Activated naive CD4-positive, alpha-beta T cell (primary cell): Measurements from ENCODE around the gene ZFP92.

Experiments used
- DNase-seq, 4 experiments: peaks; one replicate each; lab custom pipeline; 2025; lab: John Stamatoyannopoulos, UW

ZFP92 gene

DNA sequence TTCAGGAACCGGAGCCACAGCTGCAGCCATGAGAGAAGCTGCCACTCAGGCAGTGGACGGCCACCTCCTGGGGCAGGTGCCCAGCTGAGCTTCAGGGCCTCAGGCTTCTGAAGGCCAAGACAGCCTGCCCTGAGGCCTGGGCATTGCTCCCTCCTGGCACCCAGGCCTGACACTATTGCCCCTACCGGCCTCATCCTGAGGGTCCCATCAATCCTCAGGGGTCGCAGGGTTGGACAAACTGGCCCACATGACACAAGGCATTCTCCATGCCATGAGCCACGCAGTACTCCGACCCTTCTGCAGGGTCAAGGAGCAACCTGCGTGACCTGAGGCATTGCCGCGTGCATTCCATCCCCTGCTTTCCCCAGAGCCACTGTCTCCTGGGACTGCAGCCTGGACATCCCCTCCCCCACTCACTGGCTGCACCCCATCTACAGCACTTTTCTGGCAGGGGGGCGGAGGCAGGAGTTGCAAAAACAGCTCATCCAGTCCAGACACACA lies 3.0 kb upstream of the ZFP92 start:
- no peak for DNase-seq

DNA sequence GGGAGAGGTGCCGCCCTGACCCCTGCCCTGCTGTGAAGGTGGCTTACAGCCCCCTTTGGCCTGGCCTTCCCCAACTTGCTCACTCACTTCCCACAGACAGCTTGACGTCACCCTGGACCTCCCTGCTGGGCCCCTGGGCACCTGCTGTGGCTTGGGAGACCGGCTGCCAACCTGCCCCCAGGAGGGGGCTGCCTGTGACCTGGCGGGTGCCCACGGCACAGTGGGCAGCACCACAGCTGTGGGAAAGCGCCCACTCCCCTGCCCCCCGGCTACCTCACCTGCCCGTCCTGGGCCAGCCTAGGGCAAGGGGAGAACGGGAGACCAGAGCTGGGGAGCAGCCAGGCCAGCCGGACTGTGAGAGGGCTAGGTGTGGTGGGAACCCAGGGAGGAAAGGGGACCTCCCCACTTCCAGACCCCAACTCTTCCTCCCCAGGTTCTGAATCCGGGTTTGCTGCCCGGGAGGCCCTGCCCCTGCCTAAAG lies 2.4 kb upstream of the ZFP92 start:
- no peak for DNase-seq

DNA sequence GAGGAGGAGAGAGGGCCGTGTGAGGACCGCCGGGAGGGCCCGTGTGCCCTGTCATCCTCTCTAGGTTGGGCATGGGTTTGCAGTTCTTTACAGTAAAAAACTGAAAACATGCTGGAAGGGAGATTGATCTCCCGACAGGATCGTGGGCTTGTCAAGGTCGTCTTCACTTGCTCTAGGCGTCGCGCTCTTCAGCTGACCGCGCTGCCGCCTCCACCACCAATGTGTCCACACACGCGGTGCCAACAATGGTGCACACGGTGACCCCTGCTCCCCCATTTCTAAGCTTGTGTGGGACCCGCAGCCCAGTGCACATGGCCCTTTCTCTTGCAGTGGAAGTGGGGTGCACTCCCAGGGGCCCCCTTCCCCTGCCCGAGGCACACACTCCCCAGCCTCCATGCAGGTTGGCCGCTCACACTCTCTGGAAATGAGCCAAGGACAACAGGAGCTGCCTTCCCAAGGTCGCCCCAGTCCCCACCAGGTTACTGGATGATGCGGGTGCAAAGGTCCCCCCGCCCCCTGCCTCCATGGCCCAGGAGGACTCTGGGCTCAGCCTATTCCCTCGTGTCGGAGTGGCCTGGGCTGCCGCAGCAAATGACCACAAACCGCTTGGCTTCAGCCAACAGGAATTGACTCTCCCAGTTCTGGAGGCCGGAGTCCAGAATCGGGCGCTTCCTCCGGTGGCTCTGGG lies 1.7 kb upstream of the ZFP92 start:
- DNase-seq: no peak

DNA sequence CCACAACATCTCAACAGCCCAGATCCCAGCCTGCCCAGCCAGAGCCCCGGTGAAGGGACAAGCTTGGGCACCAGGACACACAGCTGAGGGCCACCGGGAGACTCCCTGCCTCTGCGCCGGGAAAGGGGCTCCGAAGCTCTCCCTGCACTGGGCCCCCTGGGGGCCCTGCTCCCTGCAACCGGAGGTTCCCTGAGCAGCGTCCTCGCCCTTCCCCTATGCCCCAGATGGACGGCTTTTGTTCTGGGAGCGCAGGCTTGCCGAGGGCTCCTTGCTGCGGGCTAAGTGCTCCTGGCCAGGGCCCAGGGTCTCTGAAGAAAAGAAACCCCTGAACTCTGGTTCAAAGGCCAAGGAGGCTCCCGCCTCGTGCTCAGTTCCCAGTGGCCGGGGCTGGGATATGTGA lies 899 bp upstream of the ZFP92 start:
- DNase-seq: no peak

DNA sequence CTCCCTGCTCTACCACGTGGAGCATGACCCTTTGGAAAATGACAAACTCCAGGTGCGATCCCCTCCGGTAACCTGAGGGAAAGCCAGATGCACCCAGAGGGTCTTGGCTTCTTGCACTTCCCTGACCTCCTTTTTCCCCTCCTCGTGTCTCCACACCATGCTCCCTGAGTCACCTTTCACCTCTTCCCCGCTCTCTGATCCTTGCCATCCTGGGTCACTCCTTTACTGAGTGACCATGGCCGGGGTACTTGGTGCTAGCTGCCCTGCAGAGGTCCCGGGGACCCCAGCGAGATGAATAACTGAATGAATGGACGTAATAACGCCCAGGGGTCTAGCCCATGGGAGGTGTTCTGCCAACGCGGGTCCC lies 401 bp upstream of the ZFP92 start:
- DNase-seq: no peak

DNA sequence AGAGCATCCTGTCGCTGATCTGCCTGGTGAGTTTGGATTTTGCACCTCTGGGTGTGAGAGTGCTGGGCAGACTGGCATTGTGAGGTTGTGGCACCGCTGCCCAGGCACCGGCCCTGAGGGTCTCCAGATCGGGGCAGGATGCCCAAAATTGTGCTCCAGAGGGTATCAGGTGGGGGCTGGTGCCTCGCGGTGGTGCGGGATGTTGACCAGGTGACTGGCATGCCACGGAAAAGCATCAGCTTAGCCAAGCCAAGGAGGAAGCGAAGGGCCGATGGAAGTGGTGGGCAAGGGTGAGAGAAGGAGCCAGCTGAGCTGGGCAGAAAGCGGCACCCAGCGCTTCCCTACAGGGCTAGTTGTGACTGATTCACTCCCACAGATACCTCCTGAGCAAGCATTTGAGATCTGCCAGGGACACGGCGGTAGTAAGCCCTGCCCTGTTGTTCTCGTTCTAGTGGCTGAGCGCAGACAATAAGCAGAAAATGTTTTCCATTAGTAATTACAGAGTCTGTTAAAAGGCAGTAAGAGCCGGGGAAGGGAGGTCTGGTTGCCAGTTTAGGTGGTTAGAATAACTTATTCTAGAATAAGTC lies 809 bp downstream of the ZFP92 start:
- no peak for DNase-seq

DNA sequence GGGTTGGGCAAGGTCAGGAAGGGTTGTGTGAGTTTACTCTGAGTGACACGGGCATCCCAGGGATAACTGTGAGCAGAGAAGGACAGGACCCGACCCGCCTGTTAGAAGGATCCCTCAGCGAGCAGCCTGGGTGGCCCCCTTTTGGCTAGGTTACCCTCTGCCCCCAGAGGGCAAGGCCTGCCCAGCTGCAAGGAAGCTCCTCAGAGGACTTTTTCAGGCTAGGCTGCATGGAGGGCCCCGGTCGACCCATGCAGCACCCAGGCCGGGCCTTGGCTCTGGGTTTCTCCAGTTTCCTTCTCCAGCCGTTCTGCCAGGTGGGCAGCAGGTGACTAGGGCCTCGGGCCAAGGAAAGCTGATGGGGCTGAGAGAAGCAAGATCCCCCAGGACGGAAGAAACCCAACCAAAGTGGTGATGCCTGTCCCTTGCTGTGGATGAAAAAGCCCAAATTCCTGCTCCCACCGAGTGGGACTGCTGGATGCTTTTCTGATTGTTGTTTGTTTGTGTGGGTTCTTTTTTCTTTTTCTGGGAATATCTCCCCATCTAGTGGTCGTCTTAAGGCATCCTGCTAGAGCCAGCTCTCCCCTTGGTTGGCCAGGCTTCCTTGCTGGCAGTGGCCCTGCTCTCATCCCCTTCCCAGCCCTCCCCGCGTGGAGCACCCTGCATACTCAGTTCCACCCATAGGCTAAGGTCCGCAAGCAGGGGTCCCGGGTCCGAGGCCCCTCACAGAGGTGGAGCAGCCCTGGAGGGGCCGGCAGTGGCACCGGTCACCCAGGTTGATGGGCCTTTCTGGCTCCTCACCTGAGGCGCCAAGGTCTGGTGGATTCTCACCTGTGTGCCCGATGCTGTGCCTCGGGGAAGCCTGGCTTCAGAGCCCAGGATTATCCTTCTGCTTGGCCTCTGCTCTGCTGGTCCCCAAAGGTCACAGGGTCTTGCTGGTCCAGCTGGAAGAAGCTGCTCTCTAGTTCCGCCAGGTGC lies 1.8 kb downstream of the ZFP92 start:
- no peak for DNase-seq

DNA sequence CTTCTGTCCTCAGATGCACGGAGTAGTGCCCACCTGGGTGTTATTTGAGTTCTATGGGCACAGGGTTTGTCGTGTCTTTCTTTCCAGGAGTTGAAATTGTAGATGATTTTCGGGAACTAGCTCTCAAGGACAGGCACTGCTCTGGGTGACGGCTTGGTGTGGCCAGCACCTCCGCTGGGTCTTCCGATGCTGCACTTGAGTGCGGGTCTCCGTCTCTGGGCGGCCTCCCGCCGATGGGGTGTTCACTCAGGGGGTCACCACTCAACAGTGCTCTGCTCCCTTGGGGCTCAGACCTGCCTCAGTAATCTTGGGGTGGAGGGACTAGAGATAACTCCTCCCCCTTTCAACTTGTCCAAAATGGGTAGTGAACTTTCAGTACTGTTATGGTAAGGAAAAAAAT lies 2.5 kb downstream of the ZFP92 start:
- no peak for DNase-seq

DNA sequence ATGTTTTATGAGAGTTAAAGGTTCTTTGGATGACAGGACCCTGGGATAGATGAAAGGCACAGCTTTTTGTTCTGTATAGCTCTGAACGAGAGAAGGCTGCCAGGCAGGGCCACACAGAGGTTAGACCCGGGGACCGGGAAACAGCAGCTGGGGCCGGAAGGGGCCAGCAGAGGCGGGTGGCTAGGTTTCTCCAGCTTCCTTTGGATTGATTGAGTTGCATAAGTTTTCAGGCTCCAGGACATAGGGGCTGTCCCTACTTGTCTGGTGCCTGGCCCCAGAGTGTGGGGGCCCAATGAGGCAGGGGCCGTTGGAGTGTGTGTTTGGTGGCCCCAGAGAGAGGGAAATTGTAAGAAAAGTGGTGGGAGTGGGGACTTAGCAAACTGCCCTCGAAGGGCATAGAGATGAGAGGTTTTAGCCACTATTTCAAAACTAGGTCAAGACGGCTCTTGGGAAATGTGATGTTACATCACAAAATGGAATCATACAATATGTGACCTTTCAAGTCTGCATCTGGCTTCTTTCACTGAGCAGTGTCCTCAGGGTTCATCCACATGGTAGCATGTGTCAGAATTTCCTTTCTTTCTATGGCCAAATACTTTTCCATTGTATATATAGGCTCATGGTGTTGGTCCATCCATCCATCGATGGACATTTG lies 3.7 kb downstream of the ZFP92 start:
- no peak for DNase-seq

DNA sequence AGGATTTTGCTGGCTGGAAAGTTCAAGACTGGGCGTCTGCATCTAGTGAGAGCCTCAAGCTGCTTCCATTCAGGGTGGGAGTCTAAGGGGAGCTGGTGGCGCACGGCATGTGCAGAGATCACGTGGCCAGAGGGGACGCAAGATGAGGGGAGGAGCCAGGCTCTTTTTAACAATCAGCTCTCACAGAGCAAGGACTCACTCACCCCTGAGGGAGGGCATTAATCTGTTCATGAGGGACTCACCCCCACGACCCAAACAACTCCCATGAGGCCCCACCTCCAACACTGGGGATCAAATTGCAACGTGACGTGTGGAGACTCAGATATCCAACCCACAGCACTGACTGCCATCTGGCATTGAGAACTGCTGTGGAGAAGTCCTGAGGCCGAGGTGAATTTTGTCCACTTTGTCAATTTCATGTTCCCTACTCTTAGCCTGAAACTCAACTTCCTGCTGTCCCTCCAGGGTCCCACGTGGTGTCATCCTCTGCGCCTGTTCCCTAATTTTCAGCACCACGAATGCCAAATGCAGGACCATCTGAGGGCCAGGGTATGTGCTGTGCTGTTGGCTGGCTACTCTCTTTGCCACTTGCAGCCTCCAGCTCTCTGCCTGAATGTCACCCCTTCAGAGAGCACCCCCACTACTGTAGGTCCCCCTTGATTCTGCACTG lies 5.6 kb downstream of the ZFP92 start:
- DNase-seq: no peak

DNA sequence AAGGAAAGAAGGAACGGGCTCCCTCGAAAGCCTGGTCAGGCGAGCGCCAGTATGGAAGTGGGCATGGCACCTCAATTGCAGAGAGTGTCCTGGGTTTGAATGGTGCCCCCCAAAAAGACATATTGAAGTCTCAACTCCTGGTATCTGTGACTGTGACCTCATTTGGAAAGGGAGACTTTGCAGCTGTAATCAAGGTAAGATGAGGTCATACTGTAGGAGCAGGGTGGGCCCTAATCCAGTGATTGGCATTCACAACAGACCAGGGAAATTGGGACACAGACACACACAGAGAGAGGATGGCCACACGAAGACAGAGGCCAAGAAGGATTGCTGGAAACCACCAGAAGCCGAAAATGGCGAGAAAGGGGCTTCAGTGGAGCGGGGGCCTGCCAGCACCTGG lies 6.4 kb downstream of the ZFP92 start:
- DNase-seq: no peak

DNA sequence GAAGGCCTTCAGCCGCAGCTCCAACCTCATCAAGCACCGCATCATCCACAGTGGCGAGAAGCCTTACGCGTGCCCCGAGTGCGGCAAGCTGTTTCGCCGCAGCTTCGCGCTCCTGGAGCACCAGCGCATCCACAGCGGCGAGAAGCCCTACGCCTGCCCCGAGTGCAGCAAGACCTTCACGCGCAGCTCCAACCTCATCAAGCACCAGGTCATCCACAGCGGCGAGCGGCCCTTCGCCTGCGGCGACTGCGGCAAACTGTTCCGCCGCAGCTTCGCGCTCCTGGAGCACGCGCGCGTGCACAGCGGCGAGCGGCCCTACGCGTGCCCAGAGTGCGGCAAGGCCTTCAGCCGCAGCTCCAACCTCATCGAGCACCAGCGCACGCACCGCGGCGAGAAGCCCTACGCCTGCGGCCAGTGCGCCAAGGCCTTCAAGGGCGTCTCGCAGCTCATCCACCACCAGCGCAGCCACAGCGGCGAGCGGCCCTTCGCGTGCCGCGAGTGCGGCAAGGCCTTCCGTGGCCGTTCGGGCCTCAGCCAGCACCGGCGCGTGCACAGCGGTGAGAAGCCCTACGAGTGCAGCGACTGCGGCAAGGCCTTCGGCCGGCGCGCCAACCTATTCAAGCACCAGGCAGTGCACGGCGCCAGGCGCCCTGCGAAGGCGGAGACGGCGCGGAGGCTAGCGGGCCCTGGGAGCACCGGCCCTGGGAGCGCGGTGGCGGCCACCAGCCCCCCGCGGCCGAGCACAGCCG lies 9.8 kb downstream of the ZFP92 start:
- DNase-seq: no peak

DNA sequence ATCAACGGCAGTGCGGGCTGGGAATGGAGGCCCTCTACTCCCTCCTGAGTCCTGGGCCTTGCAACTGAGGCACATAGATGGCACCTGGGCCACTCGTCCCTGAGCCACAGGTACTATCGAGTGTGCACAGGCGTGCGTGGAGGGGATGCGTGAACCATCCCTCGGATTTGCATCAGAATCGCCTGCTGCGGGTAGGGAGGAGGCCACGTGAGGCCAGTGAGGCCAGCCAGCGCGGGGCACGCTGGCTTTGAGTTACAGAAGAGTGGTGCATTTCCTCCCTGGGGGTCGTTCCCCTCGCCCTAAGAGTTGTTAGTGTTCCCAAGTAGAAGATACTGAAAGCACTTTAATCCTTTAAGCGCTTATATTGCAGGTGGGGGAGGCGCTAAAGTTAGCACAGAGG lies 10.6 kb downstream of the ZFP92 start:
- no peak for DNase-seq

DNA sequence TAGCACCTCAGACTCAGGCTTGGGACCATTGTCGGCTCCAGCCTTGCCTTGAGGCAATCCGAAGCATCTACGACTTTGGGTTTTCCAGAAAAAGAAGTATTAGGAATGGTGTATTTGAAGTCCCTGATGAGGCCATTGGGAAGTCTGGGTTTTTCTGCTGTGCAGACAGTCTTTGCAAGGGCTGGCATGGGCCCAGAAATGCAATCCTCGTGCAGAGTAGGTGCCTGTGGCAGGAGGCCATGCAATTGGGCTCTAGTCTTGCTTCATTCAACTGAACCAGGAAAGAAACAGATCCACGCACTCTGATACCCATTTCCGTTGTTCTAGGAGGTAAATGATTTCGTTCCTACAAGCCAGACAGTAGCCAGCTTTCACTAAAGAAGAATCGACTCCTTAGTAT lies 12.4 kb downstream of the ZFP92 start:
- DNase-seq: no peak

DNA sequence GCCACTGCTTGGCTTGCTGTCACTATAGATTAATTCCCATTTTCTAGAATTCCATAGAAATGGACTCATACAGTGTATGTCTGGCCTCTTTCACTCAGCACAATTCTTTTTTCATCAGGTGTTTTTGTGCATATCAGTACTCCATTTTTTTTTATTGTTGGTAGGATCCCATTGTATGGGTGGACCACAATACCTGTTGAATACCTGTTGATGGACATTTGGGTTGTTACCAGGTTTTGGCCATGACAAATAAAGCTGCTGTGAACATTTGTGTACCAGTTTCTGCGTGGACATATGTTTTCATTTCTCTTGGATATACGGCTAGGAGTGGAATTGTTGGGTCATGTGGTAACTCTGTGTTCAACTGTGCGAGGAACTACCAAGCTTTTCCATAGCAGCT lies 14.9 kb downstream of the ZFP92 start:
- DNase-seq: no peak

DNA sequence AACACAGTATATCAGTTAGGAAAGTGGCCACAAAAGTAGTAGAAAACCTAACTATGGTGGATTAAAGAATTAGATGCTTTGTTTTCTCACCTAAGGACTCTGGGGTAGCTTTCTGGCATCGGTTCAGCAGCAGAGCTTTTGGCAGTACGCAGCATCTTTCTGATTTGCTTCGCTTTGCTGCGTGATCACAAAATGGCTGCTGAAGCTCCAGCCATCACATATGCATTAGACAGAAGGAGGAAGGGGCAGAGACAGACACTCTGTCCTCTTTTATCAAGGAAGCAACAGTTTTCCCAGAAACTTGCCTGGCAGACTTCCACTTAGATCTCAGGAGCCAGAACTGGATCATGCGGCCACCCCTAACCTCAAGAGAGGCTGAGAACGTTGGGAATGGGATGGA lies 19.5 kb downstream of the ZFP92 start:
- DNase-seq: no peak

DNA sequence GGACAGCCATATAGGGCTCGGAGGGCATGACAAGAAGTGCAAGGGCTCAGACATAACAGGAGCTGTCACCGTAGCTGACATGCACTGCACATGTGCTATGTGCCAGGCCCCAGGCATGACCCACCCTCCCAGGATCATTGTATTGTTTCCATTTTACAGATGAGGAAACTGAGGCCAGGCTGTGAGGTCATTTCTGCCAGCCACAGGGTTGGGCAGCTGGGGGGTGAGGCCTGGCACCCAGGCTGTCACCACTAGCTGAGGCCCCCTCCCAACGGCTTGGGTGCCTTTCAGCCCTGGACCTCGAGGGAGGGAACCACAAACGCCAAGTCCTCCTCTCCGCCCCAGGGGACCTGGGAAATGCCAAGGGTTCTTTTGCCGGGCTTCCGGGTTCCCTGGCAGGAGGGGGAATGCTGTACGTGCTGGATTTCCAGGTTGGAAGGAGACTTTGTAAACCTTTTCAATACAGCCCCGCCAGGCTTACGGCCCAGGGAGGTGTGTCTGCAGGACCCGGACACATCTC lies 21.9 kb downstream of the ZFP92 start:
- no peak for DNase-seq

DNA sequence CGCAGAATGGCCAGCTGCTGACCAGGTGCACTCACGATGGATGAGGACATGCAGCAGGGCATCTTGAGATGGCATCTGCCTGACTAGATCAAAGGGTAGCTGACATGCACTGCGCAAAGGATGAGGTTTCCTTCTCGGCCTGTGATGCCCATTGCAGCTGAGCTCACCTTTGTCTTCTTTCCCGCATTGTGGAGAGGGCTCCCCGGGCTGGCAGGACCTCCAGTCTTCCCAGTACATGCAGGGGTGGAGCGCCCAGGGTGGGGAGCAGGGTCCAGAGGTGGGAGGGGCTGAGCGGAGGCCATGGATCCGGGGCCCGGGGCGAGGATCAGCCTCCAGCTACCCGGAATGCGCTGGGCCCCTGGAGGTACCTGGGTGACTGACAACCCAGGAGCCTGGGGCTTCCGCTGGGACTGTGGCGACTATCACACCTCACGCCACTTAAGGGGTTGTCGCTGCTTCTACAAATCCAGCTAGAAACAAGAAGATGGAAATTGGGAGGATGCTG lies 22.6 kb downstream of the ZFP92 start:
- DNase-seq: no peak

DNA sequence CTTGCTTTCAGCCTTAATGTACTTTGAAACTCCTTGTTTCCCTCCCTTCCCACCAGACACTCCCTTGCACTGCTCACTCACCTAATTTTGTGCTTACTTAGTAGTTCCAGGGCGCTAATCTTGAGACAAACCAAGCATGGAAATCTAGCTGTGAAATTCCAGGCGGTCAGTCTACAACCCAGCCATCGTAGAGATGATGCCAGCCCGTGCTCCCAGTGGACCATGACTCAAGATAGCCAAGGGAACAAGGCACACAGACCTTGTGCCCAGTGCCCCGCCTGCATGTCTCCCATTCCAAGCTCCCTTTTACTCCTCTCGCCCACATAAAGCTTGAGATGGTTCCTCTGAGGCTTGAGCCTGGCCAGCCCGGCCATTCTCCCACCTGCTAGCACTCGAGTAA lies 23.5 kb downstream of the ZFP92 start:
- DNase-seq: no peak

DNA sequence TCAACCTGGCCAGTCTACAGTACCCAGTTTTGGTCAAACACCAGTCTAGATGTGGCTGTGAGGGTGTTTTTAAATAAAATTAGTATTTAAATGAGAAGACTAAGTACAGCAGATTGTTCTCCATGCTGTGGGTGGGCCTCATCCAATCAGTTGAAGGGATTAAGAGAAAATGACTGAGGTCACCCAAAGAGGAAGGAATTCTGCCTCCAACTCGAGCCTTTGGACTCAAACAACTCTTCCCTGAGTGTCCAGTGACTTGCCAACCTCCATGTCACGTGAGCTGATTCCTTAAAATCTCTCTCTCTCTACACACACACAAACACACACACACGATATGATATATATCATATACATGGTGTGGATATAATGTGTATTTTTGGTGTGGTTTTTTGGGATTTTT lies 24.6 kb downstream of the ZFP92 start:
- DNase-seq: no peak

DNA sequence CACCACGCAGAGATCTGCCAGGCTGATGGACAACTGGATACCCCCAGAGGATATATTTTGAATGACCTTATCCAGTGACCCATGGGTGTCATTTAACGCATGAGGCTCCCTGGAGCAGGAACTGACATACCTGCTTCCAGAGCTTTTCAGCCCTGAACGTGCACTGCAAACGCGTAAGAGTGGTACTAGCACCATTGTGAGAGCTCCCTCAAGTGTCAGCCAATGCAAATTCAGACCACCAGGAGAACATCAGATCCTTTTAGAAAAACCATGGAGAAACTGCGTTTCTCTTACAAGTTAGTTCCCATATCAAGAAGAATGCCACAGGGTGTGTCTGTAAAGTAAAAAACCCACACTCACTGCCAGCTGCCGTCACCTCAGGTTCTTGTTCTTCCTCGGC lies 27.3 kb downstream of the ZFP92 start:
- no peak for DNase-seq
